A549 (cell line): ENCODE data around the gene IL1RAP. TPM values are rescaled to one million over a fixed set of nuclear protein-coding genes. Genes with fewer than 3 reads are reported as not detected.

Source experiments
- ATAC-seq, 2 experiments: fragments of 200-7000 bp in 1 of 2; fragments of >200 bp in 1 of 2; cut with Nextera tagmentation in 1 of 2; cut with Tn5 transposase in 1 of 2; 3 replicates each; pipeline versions ENCODE4 v1.8.0 to v1.9.1; 2018 to 2020; ENCODE audit warnings: mild to moderate bottlenecking in 1 of 2, moderate library complexity in 1 of 2
- CTCF ChIA-PET: fragments of 300-600 bp; sonication (Branson Sonifier 250); formaldehyde crosslinking; extraction: SDS; loops from one replicate; lab custom pipeline; 2021; ENCODE audit warnings: antibody characterized with exemption, inconsistent platforms; lab: Yijun Ruan, JAX
- POLR2A ChIA-PET: fragments of 350-600 bp; formaldehyde crosslinking; extraction: SDS; loops from one replicate; lab custom pipeline; 2021; ENCODE audit warnings: antibody characterized with exemption, inconsistent platforms; lab: Yijun Ruan, JAX
- DNase-seq, 2 experiments: peaks; one replicate each; pipeline versions ENCODE4 v3.0.0 to v3.0.0-alpha.2; 2011 to 2016; ENCODE audit warnings: low read depth in 1 of 2, low spot score in 1 of 2
- FAIRE-seq: peaks from 2 replicates; lab custom pipeline; 2011; peaks lifted over from hg19 to GRCh38; lab: Jason Lieb, UNC
- H3K27ac ChIP-seq, 2 experiments: fragments of >200 bp; sonication (Bioruptor Twin); formaldehyde crosslinking; 3 replicates each; pipeline ENCODE4 v1.5.1; 2016 to 2017
- H3K4me1 ChIP-seq: fragments of >200 bp; sonication (Bioruptor Twin); formaldehyde crosslinking; 3 replicates; pipeline ENCODE4 v1.6.1; 2016
- H3K4me2 ChIP-seq: fragments of >200 bp; sonication (Bioruptor Twin); formaldehyde crosslinking; 3 replicates; pipeline ENCODE4 v1.6.1; 2016
- H3K4me3 ChIP-seq: fragments of >200 bp; sonication (Bioruptor Twin); formaldehyde crosslinking; 3 replicates; pipeline ENCODE4 v1.5.1; 2016
- H3K9me3 ChIP-seq: fragments of >200 bp; sonication (Bioruptor Twin); formaldehyde crosslinking; 3 replicates; pipeline ENCODE4 v1.6.1; 2016
- ATOH8 ChIP-seq: fragments of 250-450 bp; sonication (Bioruptor Pico); IDR thresholded peaks from 2 replicates; pipeline ENCODE4 v1.5.0; 2020; ENCODE audit warnings: low read depth, mild to moderate bottlenecking, moderate library complexity
- BHLHE40 ChIP-seq: IDR thresholded peaks from 2 replicates; pipeline ENCODE4 v1.6.1; 2012; ENCODE audit warnings: low read depth, low read length, inconsistent platforms
- CBX8 ChIP-seq: fragments of 200-600 bp; sonication (generic); IDR thresholded peaks from 2 replicates; pipeline ENCODE4 v1.6.1; 2016
- CHD4 ChIP-seq: fragments of 200-600 bp; sonication (generic); IDR thresholded peaks from 2 replicates; pipeline ENCODE4 v1.6.1; 2016; ENCODE audit warnings: antibody characterized with exemption, mild to moderate bottlenecking, borderline replicate concordance
- EHF ChIP-seq: fragments of 250-450 bp; sonication (Bioruptor Pico); IDR thresholded peaks from 2 replicates; pipeline ENCODE4 v1.5.0; 2020; ENCODE audit warnings: mild to moderate bottlenecking
- EHMT2 ChIP-seq: fragments of 200-600 bp; sonication (generic); IDR thresholded peaks from 2 replicates; pipeline ENCODE4 v1.6.1; 2016; ENCODE audit warnings: antibody characterized with exemption, low read depth, mild to moderate bottlenecking, moderate library complexity
- GATA3 ChIP-seq: IDR thresholded peaks from 2 replicates; pipeline ENCODE4 v1.6.1; 2012; ENCODE audit warnings: borderline replicate concordance
- HDAC2 ChIP-seq: fragments of 200-600 bp; sonication (generic); IDR thresholded peaks from 2 replicates; pipeline ENCODE4 v1.6.1; 2016
- HOXB13 ChIP-seq: fragments of 250-450 bp; sonication (Bioruptor Pico); IDR thresholded peaks from 2 replicates; pipeline ENCODE4 v1.5.0; 2020; ENCODE audit warnings: low read depth, mild to moderate bottlenecking, moderate library complexity
- HOXB5 ChIP-seq: fragments of 250-450 bp; sonication (Bioruptor Pico); IDR thresholded peaks from 2 replicates; pipeline ENCODE4 v1.5.0; 2020; ENCODE audit warnings: mild to moderate bottlenecking, moderate library complexity
- JUN ChIP-seq, 2 experiments: fragments of >200 bp; sonication (Bioruptor Twin); formaldehyde crosslinking; IDR thresholded peaks; 2 replicates in 1 of 2; 3 replicates in 1 of 2; pipeline ENCODE4 v1.6.1; 2016 to 2017
- JUNB ChIP-seq: fragments of >200 bp; sonication (Bioruptor Twin); formaldehyde crosslinking; IDR thresholded peaks from 2 replicates; pipeline ENCODE4 v1.6.1; 2016
- KDM1A ChIP-seq: fragments of 200-600 bp; sonication (generic); IDR thresholded peaks from 2 replicates; pipeline ENCODE4 v1.6.1; 2016; ENCODE audit warnings: low read depth, mild to moderate bottlenecking
- KDM5A ChIP-seq: fragments of 200-600 bp; sonication (generic); IDR thresholded peaks from 2 replicates; pipeline ENCODE4 v1.6.1; 2016; ENCODE audit warnings: antibody characterized with exemption, mild to moderate bottlenecking
- MAFK ChIP-seq: fragments of 450-650 bp; IDR thresholded peaks from 2 replicates; pipeline ENCODE4 v1.6.1; 2014; ENCODE audit not compliant: partially characterized antibody
- MYC ChIP-seq: IDR thresholded peaks from 2 replicates; pipeline ENCODE4 v1.6.1; 2012; ENCODE audit warnings: mild to moderate bottlenecking, inconsistent platforms, low read length, improper control_type of control experiment, borderline replicate concordance
- NPAS2 ChIP-seq: fragments of 250-450 bp; sonication (Bioruptor Pico); IDR thresholded peaks from 2 replicates; pipeline ENCODE4 v1.8.0; 2022; ENCODE audit warnings: mild to moderate bottlenecking, moderate library complexity, borderline replicate concordance
- PHF8 ChIP-seq: fragments of 200-600 bp; sonication (generic); IDR thresholded peaks from 2 replicates; pipeline ENCODE4 v1.6.1; 2016; ENCODE audit warnings: low read depth, mild to moderate bottlenecking, antibody characterized with exemption, moderate library complexity, borderline replicate concordance
- RARB ChIP-seq: fragments of 250-450 bp; sonication (Bioruptor Pico); IDR thresholded peaks from 2 replicates; pipeline ENCODE4 v1.8.0; 2021; ENCODE audit warnings: mild to moderate bottlenecking, moderate library complexity
- REST ChIP-seq: fragments of 200-600 bp; sonication (generic); IDR thresholded peaks from 2 replicates; pipeline ENCODE4 v1.6.1; 2016; ENCODE audit warnings: antibody characterized with exemption, mild to moderate bottlenecking, moderate library complexity
- RFX5 ChIP-seq: fragments of 450-650 bp; IDR thresholded peaks from 2 replicates; pipeline ENCODE4 v1.7.1; 2014; ENCODE audit warnings: antibody characterized with exemption, mild to moderate bottlenecking, moderate library complexity
- TFCP2L1 ChIP-seq: fragments of 250-450 bp; sonication (Bioruptor Pico); IDR thresholded peaks from 2 replicates; pipeline ENCODE4 v1.5.0; 2021; ENCODE audit warnings: mild to moderate bottlenecking
- TP53 ChIP-seq: fragments of 250-450 bp; sonication (Bioruptor Pico); IDR thresholded peaks from 2 replicates; pipeline ENCODE4 v1.5.0; 2021; ENCODE audit warnings: mild to moderate bottlenecking, moderate library complexity
- USF2 ChIP-seq: fragments of 450-650 bp; IDR thresholded peaks from 2 replicates; pipeline ENCODE4 v1.6.1; 2014; ENCODE audit warnings: antibody characterized with exemption
- ZC3H11A ChIP-seq: fragments of 450-650 bp; IDR thresholded peaks from 2 replicates; pipeline ENCODE4 v1.6.1; 2014; ENCODE audit warnings: antibody characterized with exemption, mild to moderate bottlenecking
- ZSCAN20 ChIP-seq: fragments of 250-450 bp; sonication (Bioruptor Pico); IDR thresholded peaks from 2 replicates; pipeline ENCODE4 v1.8.0; 2022; ENCODE audit warnings: mild to moderate bottlenecking, moderate library complexity
- WGBS: methylation state at CpG from one replicate; pipeline ENCODE4 v1.1.6; 2017; ENCODE audit errors: missing lambda C conversion rate; 5-methylcytosine and 5-hydroxymethylcytosine counted together
- polyA plus RNA-seq, 4 experiments: library from polyadenylated mRNA; depleted of rRNA in 3 of 4; stranded (reverse); fragments of >200 nt; fragmentation: RNase III in 1 of 4; extraction: RNeasy Plus Mini Kit Qiagen cat#74134 plus additional on column Dnase treatment in 1 of 4; gene quantifications; 2 replicates in 3 of 4; 3 replicates in 1 of 4; pipeline ENCODE4 v1.2.3, GENCODE V29; 2011 to 2017

The IL1RAP gene
- polyA plus RNA-seq, 2 of the 4 experiments (the other 2 are of a cell fraction): 3.9 to 18.5 TPM

GRCh38 chr3:190686011-190686410 lies 172.1 kb downstream of the IL1RAP start:
- DNase-seq (no peak), ATAC-seq (no peak), FAIRE-seq (no peak)
- Histone ChIP-seq H3K4me2 (no peak overlapping the region), H3K4me1 (no peaks in the 10 kb centered on the region), H3K27ac (no peak overlapping the region), H3K9me3 (no peaks in the 10 kb centered on the region), H3K4me3 (no peak overlapping the region)
- ChIA-PET POLR2A (no interaction called here), CTCF (no interaction called here)
- 69% methylated on average over 1 of the region's 1 CpG for WGBS
- TF ChIP-seq RARB (CRISPR knock-in tag) (no peak), MAFK (peak; percentile 62), EHMT2 (no peak)

GRCh38 chr3:190690246-190690645 lies 176.4 kb downstream of the IL1RAP start:
- WGBS: 93% methylated on average over 6 of the region's 6 CpGs
- POLR2A ChIA-PET: no interaction called here
- TF ChIP-seq NPAS2 (CRISPR knock-in tag) (no peak), JUN (IDR thresholded peaks at IDR 0.05) (no peak), PHF8 (no peak), EHF (CRISPR knock-in tag) (no peak), JUNB (no peak), BHLHE40 (no peak), TP53 (no peak), HOXB5 (CRISPR knock-in tag) (no peak), RARB (CRISPR knock-in tag) (no peak), CBX8 (no peak), MYC (no peak), TFCP2L1 (CRISPR knock-in tag) (no peak), KDM5A (no peak), GATA3 (no peak), EHMT2 (no peak), ZC3H11A (no peak)
- Histone ChIP-seq H3K4me3 (no peak overlapping the region), H3K4me2 (no peak overlapping the region), H3K9me3 (no peaks in the 10 kb centered on the region), H3K27ac (no peak overlapping the region), H3K4me1 (no peaks in the 10 kb centered on the region)
- FAIRE-seq (no peak), DNase-seq (no peak), ATAC-seq (no peak)
- CTCF ChIA-PET: interaction anchor here (1.3 kb wide), 1 partner anchor 11 kb away, joined by 5 read pairs; no protein-coding TSS in a partner anchor

GRCh38 chr3:190692256-190692655 lies 178.4 kb downstream of the IL1RAP start:
- no peak for FAIRE-seq
- CTCF ChIA-PET: no interaction called here
- ATAC-seq: no peak
- no peak overlapping the region for H3K27ac ChIP-seq
- TF ChIP-seq HDAC2: no peak
- no peak for TF ChIP-seq BHLHE40
- no peak for TF ChIP-seq KDM1A
- no peak for TF ChIP-seq ATOH8
- no peak for TF ChIP-seq REST
- TF ChIP-seq RFX5: no peak
- no peak for TF ChIP-seq ZSCAN20 (CRISPR knock-in tag)
- TF ChIP-seq USF2: no peak
- no peak for TF ChIP-seq JUNB
- no peak for TF ChIP-seq CHD4
- no peak for TF ChIP-seq HOXB13 (CRISPR knock-in tag)
- no peak for TF ChIP-seq HOXB5 (CRISPR knock-in tag)
- TF ChIP-seq CBX8: no peak
- no peak for TF ChIP-seq MYC
- TF ChIP-seq, all 56 proteins: peak for 0
- H3K4me3 ChIP-seq: no peak overlapping the region
- H3K4me2 ChIP-seq: no peak overlapping the region
- H3K4me1 ChIP-seq: peaks cover 7% of the 10 kb centered on the region; the same call in 1 of the 3 replicates
- H3K9me3 ChIP-seq: no peaks in the 10 kb centered on the region
- DNase-seq: no peak
- POLR2A ChIA-PET: no interaction called here
